ENCODE measurements around the gene PDSS2. TPM values are rescaled to one million over a fixed set of nuclear protein-coding genes. Genes with fewer than 3 reads are reported as not detected.

Gene PDSS2
- total and polyA plus RNA-seq, 2 of the 4 experiments (the other 2 are of a cell fraction), result 8.6 to 9.2 TPM

DNA sequence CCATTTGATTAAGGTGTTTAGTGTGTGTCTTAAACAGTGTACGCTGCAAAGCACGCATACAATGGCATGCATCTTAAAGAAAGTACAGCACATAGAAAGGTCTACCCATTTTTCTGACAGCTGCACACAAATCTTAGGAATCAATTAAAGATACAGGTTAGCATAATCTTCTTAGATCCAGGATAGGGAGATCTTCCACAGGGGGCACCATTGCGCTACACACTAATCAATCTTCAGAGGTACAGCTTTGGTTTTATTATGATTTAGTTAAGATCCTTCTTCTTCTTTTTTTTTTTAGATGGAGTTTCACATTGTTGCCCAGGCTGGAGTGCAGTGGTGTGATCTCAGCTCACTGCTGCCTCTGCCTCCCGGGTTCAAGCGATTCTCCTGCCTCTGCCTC is 280.4 kb downstream of the PDSS2 start:
- no peak overlapping the region for H2AFZ ChIP-seq (replicated peaks; ENCODE audit: low read length, poor library complexity)
- intact Hi-C loops (cut with micrococcal nuclease), result no loop called here
- no peak overlapping the region for H4K8ac ChIP-seq (ENCODE audit: low read depth in 2 of 2, low read length in 2 of 2)

More for the DNA sequence above, 280.4 kb downstream of the PDSS2 start:
- POLR2A ChIA-PET (ENCODE audit: unreplicated experiment), result no interaction called here
- no peak overlapping the region for H2BK120ac ChIP-seq (ENCODE audit: low read depth, low read length)
- no peaks in the 10 kb centered on the region for H3K4me1 ChIP-seq (ENCODE audit: control insufficient read depth, insufficient read depth, low read length)
- no peaks in the 10 kb centered on the region for H4K20me1 ChIP-seq (ENCODE audit: insufficient read depth, low read length)
- dilution Hi-C loops (cut with HindIII; ENCODE audit: low sequenced_read_pairs, unreplicated experiment), result no loop called here
- TF ChIP-seq MAZ (IDR thresholded peaks at IDR 0.05; ENCODE audit: borderline replicate concordance, low read depth, low read length), result no peak
- no peak for TF ChIP-seq RCOR1 (IDR thresholded peaks at IDR 0.05; ENCODE audit: insufficient replicate concordance, low read length)
- no peak for TF ChIP-seq POLR2A (IDR thresholded peaks at IDR 0.05; ENCODE audit: low read depth, low read length)
- TF ChIP-seq RAD21 (IDR thresholded peaks at IDR 0.05; ENCODE audit: low read length), result peak; percentile 34; the same call in 1 of the 2 replicates
- TF ChIP-seq, protein P1, sequence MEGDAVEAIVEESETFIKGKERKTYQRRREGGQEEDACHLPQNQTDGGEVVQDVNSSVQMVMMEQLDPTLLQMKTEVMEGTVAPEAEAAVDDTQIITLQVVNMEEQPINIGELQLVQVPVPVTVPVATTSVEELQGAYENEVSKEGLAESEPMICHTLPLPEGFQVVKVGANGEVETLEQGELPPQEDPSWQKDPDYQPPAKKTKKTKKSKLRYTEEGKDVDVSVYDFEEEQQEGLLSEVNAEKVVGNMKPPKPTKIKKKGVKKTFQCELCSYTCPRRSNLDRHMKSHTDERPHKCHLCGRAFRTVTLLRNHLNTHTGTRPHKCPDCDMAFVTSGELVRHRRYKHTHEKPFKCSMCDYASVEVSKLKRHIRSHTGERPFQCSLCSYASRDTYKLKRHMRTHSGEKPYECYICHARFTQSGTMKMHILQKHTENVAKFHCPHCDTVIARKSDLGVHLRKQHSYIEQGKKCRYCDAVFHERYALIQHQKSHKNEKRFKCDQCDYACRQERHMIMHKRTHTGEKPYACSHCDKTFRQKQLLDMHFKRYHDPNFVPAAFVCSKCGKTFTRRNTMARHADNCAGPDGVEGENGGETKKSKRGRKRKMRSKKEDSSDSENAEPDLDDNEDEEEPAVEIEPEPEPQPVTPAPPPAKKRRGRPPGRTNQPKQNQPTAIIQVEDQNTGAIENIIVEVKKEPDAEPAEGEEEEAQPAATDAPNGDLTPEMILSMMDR (conservative IDR thresholded peaks at IDR 0.05; ENCODE audit: low read depth, low read length), result 0 out of 2 replicates have a peak, but pooled peaks have one; percentile 27
- no peak for TF ChIP-seq MXI1 (IDR thresholded peaks at IDR 0.05; ENCODE audit: borderline replicate concordance, low read depth, low read length)
- no peak overlapping the region for H3K23ac ChIP-seq (ENCODE audit: low read depth, low read length)
- no peak overlapping the region for H3K18ac ChIP-seq (ENCODE audit: low read depth, low read length)
- CTCF ChIA-PET, result interaction anchor here (0.6 to 1.3 kb wide), 4 partner anchors 21 to 1399 kb away, joined by 3 to 6 read pairs (median 3); no protein-coding TSS in a partner anchor
- peak; percentile 8 for DNase-seq
- no peak overlapping the region for H3K4me2 ChIP-seq (ENCODE audit: low read depth, low read length)
- H2BK5ac ChIP-seq (ENCODE audit: low read depth, low read length, poor library complexity, severe bottlenecking), result no peak overlapping the region
- in situ Hi-C loops (cut with MboI; ENCODE audit: low sequenced_read_pairs), result loop anchor here (25.0 kb wide), 1 partner anchor 658 kb away; no protein-coding TSS in a partner anchor
- no peak overlapping the region for H3K4ac ChIP-seq (ENCODE audit: low read depth, low read length)
- no peak overlapping the region for H4K5ac ChIP-seq (ENCODE audit: low read depth, low read length)
- no CpG with 5 or more reads among the region's 5 CpGs for WGBS, 2 experiments (ENCODE audit: extremely low coverage in 2 of 2, insufficient read length in 1 of 2)
- no peaks in the 10 kb centered on the region for H3K79me1 ChIP-seq (ENCODE audit: low read depth in 1 of 2, low read length in 2 of 2)
- BruUV-seq (replicated peaks), result no TSS peak
- H4K91ac ChIP-seq (ENCODE audit: insufficient read depth, low read depth, low read length), result no peak overlapping the region
- no peak overlapping the region for H2BK20ac ChIP-seq (ENCODE audit: low read depth, low read length)
- no peak overlapping the region for H3K56ac ChIP-seq (ENCODE audit: extremely low read depth, insufficient read depth, low read length)
- no peak overlapping the region for H3K27ac ChIP-seq (ENCODE audit: insufficient read depth, low read length)
- no peaks in the 10 kb centered on the region for H3K9me1 ChIP-seq (ENCODE audit: insufficient read depth, low read length)
- no peaks in the 10 kb centered on the region for H3K36me3 ChIP-seq (ENCODE audit: control insufficient read depth, insufficient read depth, low read length)
- H2BK15ac ChIP-seq (ENCODE audit: low read depth, low read length), result no peak overlapping the region
- no peak overlapping the region for H3K4me3 ChIP-seq (ENCODE audit: insufficient read depth, low read depth, low read length)
- no peak for ATAC-seq (ENCODE audit: low read depth)
- H2AK9ac ChIP-seq (replicated peaks; ENCODE audit: low read depth, low read length, poor library complexity), result no peak overlapping the region
- H2AK5ac ChIP-seq (ENCODE audit: low read depth, low read length), result no peak overlapping the region
- no peak overlapping the region for H3K14ac ChIP-seq (replicated peaks; ENCODE audit: low read depth, low read length)
- H3K27me3 ChIP-seq (ENCODE audit: control insufficient read depth, insufficient read depth, low read length), result no peaks in the 10 kb centered on the region
- H3K9ac ChIP-seq (ENCODE audit: low read depth, low read length), result no peak overlapping the region
- no peaks in the 10 kb centered on the region for H3K9me3 ChIP-seq (ENCODE audit: control insufficient read depth, insufficient read depth, low read length)

Measured in IMR-90 (cell line).